Chondrocyte (in vitro differentiated cells): ENCODE measurements around the gene TENT5C. TPM values are rescaled to one million over a fixed set of nuclear protein-coding genes. Genes with fewer than 3 reads are reported as not detected.

Experiments used
- DNase-seq: peaks from one replicate; pipeline ENCODE4 v3.0.0; 2021; ENCODE audit warnings: mixed read lengths, low spot score
- H3K27ac Mint-ChIP-seq: one replicate; pipeline ENCODE4 v1.8.0; 2021; ENCODE audit warnings: mild to moderate bottlenecking, moderate library complexity, mixed read lengths; ENCODE audit not compliant: unreplicated experiment
- H3K27me3 Mint-ChIP-seq: 2 replicates; pipeline ENCODE4 v1.8.0; 2021; ENCODE audit warnings: low read depth, mixed read lengths
- H3K36me3 Mint-ChIP-seq: 2 replicates; pipeline ENCODE4 v1.8.0; 2021; ENCODE audit warnings: low read depth, mixed read lengths
- H3K4me1 Mint-ChIP-seq: 2 replicates; pipeline ENCODE4 v1.8.0; 2021; ENCODE audit warnings: low read depth, mild to moderate bottlenecking, mixed read lengths
- H3K4me3 Mint-ChIP-seq: one replicate; pipeline ENCODE4 v1.8.0; 2021; ENCODE audit warnings: mild to moderate bottlenecking, moderate library complexity, mixed read lengths; ENCODE audit not compliant: unreplicated experiment
- H3K9me3 Mint-ChIP-seq: 2 replicates; pipeline ENCODE4 v1.8.0; 2021; ENCODE audit warnings: low read depth, mixed read lengths
- CTCF ChIP-seq: fragments of 200-600 bp; sonication (generic); IDR thresholded peaks from 2 replicates; pipeline ENCODE4 v1.5.0; 2021; ENCODE audit warnings: antibody characterized with exemption, mild to moderate bottlenecking, moderate library complexity
- total RNA-seq: library from RNA; stranded (reverse); gene quantifications from 3 replicates; pipeline ENCODE4 v1.2.1, GENCODE V29; 2021

TENT5C gene
- total RNA-seq, 1 donor from 2014 or later: 0.20 TPM

- no peaks in the 10 kb centered on the region for H3K9me3 Mint-ChIP-seq
- H3K4me3 Mint-ChIP-seq: no peak overlapping the region
- H3K4me1 Mint-ChIP-seq: peaks cover 15% of the 10 kb centered on the region
- no peaks in the 10 kb centered on the region for H3K36me3 Mint-ChIP-seq
- no peak overlapping the region for H3K27ac Mint-ChIP-seq
- no peak for TF ChIP-seq CTCF
- DNase-seq: no peak
- H3K27me3 Mint-ChIP-seq: peaks cover 15% of the 10 kb centered on the region
These were observed 4.2 kb downstream of the TENT5C start for GRCh38 chr1:117610036-117610435.

GRCh38 chr1:117611121-117611601 is 5.3 kb downstream of the TENT5C start:
- H3K9me3 Mint-ChIP-seq: no peaks in the 10 kb centered on the region
- DNase-seq: no peak
- peaks cover 17% of the 10 kb centered on the region for H3K27me3 Mint-ChIP-seq
- H3K4me3 Mint-ChIP-seq: no peak overlapping the region
- no peak overlapping the region for H3K27ac Mint-ChIP-seq
- H3K36me3 Mint-ChIP-seq: no peaks in the 10 kb centered on the region
- no peak for TF ChIP-seq CTCF
- H3K4me1 Mint-ChIP-seq: peaks cover 10% of the 10 kb centered on the region

GRCh38 chr1:117611894-117612483 is 6.1 kb downstream of the TENT5C start:
- Mint-ChIP-seq H3K4me3 (no peak overlapping the region), H3K9me3 (no peaks in the 10 kb centered on the region), H3K36me3 (no peaks in the 10 kb centered on the region), H3K4me1 (peaks cover 5% of the 10 kb centered on the region), H3K27me3 (peaks cover 14% of the 10 kb centered on the region), H3K27ac (no peak overlapping the region)
- no peak for TF ChIP-seq CTCF
- DNase-seq: no peak

- DNase-seq: no peak
- Mint-ChIP-seq H3K4me1 (peaks cover 5% of the 10 kb centered on the region), H3K9me3 (no peaks in the 10 kb centered on the region), H3K36me3 (no peaks in the 10 kb centered on the region), H3K27ac (no peak overlapping the region), H3K4me3 (no peak overlapping the region), H3K27me3 (peaks cover 14% of the 10 kb centered on the region)
- TF ChIP-seq CTCF: no peak
These were observed 6.8 kb downstream of the TENT5C start for GRCh38 chr1:117612517-117613248.

- no peak for TF ChIP-seq CTCF
- Mint-ChIP-seq H3K9me3 (no peaks in the 10 kb centered on the region), H3K36me3 (no peaks in the 10 kb centered on the region), H3K27me3 (peaks cover 18% of the 10 kb centered on the region), H3K4me1 (peaks cover 5% of the 10 kb centered on the region), H3K27ac (no peak overlapping the region), H3K4me3 (no peak overlapping the region)
- no peak for DNase-seq
These were observed 7.6 kb downstream of the TENT5C start for GRCh38 chr1:117613249-117613968.
